DMS153 (cell line): ENCODE results near the gene MEIOSIN.

Experiments used
- DNase-seq: peaks from one replicate; lab custom pipeline; 2025; lab: John Stamatoyannopoulos, UW

The MEIOSIN gene

DNA sequence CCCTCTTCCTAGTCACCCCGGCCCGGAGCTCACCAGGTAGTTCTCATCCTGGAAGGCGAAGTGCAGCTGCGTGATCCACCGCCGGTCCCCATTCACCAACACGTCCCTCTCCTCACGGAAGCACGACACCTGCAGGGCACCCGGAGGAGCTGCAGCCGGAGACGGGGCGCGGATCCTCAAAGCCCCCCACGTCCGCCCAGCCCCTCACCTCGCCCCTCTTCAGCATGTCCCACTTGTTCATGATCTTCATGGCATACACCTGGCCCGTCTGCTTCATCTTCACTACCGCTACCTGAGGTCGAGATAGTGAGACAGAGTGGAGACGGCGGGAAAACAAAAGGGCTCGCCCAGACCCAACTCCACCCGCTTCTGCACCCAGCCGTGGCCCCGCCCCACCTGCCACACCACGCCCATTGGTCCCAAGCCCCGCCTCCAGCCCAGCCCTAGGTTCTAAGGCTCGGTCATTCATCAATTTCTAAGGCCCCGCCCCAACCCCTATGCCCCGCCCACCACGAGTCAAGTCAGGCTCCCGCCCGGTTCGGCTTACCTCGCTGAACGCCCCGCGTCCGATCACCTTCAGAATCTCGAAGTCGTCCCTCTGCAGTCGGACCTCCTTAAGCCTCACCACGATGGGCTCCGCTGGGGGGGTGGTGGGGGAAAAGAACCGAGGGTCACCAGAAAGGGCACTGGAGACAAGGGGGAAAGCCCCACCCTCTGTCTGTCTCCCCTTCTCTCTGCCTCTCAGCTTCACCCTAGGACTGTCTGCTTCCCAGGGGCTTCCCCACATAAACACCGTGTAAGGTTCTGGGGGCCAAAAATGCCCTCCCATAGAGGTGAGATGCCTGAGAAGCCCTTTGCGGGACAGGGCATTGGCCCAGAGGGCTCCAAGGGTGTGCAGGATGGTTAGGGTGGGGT lies 46.2 kb downstream of the MEIOSIN start:
- DNase-seq, result peak; percentile 87

DNA sequence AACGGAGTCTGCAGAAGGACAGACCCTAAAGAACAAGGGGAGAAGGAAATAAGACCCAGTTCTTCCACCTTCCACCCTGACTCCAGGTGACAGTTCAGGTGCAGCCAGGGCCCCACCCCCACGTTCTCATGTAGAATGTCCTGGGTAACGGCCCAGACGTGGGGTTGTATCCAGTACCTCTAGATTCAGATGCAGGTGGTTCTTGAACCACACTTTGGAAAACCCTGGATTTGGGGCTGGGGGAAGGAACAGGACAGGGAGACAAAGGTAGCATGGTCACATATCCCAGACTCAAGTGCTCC lies 46.9 kb downstream of the MEIOSIN start:
- no peak for DNase-seq

GRCh38 chr19:45780448-45781213 lies 47.4 kb downstream of the MEIOSIN start:
- no peak for DNase-seq

GRCh38 chr19:45781214-45782161 lies 48.2 kb downstream of the MEIOSIN start:
- peak; percentile 61 for DNase-seq

DNA sequence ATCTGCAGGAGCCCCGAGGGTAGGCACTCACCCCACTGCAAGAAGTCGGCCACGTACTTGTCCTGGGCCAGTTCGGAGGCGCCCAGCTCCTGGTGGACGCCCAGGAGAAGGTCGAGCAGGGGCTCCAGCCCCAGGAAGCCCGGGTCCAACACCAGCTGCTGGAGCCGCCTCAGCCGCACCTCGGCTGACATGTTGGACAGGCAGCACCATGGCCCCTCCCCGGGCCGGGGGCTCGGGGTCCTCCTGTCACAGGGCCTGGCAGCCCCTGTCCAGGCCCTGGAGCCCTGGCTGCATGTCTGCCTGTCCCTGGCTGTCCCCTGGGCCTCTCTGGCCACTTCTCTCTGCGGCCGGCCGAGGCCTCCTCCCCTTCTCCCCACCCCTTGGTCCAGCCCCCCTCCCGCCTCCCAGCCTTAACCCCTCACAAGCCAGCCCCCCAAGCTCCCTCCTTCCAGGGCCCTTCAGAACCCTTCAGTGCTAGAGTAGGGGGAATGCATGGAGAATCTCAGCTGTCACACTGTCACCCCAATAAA lies 49.0 kb downstream of the MEIOSIN start, which contains the start of gene DMPK:
Gene DMPK (minus strand): TSS at position 329 of the 530 bp plus-strand sequence. CDS start 138 bp downstream, at position 191.
- DNase-seq, result no peak

DNA sequence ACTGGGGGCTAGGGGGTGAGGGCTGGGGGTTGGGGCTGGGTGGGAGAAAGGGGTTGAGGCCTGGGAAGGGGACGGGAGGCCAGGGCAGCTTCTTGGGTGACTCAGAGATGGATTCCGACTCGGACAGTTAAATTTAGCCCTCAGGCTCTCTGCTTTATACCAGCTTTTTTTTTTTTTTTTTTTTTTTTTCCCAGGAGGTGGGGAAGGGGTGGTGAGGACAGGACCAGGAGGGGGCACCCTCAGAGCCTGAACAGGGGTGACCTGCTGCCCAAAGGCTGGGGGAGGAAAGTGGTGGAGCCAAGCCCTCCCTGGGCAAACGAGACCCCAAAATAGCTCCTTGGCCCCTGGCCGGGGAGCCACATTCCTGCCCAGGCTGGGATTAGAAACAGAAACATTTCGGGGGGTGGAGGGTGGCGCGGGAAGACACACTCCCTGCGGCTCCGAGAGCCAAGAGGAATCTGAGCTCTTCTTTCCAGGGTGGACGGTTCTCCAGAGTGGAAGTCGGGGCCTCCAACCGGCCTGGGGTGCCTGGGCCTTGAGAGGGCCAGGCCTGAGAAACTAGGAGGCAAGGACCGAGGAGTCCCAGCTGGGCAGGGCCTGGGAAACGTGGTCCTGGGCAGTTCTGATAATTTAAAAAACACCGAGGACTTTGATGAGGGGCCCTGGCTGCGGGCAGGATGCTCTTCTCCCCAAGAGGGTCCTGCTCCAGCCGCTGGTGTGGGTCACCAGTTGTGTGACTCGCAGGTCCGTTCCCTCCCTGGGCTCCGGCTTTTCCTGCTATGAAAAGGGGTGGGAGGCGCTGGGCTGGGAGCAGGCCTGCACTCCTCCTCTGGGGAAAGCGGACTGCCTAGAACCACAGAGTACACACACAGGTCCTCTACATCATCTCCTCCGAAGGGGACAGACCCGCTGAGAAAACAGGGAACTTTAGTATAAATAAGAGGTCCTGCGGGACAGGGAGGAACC lies 49.9 kb downstream of the MEIOSIN start:
- DNase-seq, result no peak

DNA sequence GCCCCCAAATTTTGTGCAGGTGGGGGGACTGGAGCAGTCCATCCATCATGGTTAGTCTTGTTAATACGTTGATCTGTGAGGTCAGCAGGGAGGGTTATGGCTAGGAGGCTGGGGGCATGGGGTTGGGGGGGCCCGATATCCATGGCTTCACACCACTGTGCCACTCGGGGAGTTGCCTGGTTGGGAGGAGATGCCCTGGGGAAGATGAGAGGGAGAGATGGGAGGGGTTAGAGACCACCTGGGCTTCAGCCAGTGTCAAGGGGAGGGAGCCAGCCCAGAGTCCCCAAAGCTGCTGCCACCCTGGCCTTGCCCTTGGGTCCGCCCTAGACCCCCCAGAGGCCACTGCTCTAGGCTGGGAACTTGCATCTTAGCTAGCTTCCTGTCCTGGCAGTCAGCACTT lies 50.9 kb downstream of the MEIOSIN start:
- no peak for DNase-seq

GRCh38 chr19:45785097-45785496 lies 51.9 kb downstream of the MEIOSIN start:
- DNase-seq, result no peak

DNA sequence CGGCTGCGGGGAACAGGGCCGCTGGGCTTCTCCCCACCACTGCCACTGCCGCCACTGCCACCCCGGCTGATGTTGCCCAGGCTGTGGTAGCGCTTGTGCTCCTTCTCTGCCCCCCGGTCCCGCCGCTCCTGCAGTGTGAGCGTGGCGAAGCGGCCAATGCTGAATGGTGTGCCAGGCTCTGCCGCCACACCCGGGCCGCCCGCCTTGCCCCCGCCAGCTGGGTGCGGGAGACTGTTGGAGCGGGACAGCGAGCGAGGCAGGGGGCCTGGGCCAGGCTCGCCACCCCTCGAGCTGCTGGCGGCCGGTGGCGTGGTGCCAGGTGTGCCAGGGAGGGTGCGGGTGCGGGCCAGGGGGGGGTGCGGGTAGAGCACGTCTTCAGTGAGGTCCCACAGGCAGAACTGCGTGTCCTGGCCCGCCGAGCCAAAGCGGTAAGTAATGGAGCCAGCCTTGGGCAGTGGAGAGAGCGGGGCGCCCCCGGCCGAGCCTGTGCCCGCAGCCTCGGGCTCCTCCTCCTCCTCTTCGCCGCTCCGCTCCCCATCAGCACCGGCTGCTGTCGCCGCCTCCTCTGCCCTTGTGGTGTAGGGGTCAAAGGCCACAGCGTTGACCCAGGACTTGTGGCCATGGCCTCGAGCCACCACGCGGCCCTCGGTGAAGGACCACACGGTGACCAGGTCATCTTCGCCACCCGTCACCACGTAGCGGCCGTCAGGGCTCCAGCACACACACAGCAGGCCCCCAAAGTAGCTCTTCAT lies 52.7 kb downstream of the MEIOSIN start:
- DNase-seq, result no peak

DNA sequence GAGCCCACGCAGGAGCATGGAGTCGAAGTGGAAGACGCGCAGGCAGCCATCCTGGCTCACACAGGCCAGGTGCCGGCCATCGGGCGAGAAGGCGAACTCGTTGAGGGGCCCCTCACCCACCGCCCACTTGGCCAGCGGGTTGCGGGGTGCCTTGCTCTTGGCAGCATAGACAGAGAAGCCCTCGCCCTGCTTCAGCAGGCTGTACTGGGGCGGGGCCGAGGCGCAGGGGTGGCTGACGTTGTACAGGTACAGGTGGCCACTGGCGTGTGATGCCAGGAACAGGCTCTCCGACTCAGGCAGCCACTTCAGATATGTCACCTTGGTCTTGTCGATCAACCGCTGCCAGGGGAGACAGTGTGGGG lies 53.3 kb downstream of the MEIOSIN start:
- no peak for DNase-seq

GRCh38 chr19:45789035-45789786 lies 56.0 kb downstream of the MEIOSIN start:
- no peak for DNase-seq

- DNase-seq, result no peak
Measured at GRCh38 chr19:45790942-45791341, 57.7 kb downstream of the MEIOSIN start.

- DNase-seq, result no peak
Measured at GRCh38 chr19:45791744-45792469, 58.7 kb downstream of the MEIOSIN start.

DNA sequence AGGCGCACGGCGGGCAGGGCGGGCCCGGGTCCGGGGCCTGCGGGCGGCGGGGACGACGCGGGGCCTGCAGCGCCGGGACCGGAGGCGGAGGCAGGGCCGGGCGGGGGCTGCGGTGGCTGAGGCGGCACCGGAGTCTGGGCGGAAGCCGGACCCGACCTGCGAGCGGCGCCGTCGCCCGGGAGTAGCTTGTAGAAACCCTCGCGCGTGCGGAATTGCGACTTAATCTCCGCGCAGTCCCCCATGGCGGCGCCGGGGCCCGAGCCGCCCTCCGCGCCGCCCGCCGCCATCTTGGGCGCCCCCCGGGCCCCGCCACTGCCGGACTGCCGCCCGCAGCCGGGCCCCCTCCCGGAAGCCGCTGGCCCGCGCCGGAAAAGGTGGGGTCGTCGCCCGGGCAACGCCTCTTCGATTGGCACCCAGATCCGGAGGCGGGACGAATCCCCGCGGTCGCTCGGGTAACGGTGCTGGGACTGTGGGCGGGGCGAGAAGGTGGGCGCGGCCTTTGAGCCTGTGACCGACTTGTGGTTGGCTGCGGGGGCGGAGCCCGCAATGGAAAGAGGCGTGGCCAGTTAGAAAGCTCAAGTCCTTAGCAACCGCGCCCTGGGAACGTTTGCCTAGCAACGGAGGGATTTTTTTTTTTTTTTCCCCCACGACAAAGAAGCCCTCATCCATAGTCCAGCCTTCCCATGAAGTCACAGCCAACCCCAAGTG lies 59.4 kb downstream of the MEIOSIN start, which contains the start of gene DMWD:
Gene DMWD (minus strand): TSS at position 376 of the 708 bp plus-strand sequence. CDS start 89 bp downstream, at position 287.
- peak; percentile 96 for DNase-seq

DNA sequence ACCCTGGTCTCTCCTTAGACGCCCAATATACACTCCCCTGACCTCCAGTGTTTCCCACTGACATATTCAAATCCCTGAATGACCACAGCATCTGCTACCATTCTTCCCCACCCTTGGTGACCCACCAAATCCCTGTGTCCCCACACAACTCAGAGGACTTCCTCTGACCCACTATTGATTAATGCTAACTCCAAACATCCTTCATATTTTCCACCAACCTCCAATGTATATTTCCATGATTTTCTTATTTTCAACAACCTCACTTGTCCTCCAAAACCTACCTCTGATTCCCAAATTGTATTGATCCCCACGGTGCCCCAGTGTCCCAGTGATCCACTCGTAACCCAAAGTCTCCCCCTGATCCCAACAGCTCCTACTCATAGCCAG lies 59.9 kb downstream of the MEIOSIN start:
- DNase-seq, result no peak

GRCh38 chr19:45793876-45794275 lies 60.6 kb downstream of the MEIOSIN start:
- no peak for DNase-seq

- DNase-seq, result no peak
Measured at GRCh38 chr19:45794627-45795026, 61.4 kb downstream of the MEIOSIN start.
